Kidney (tissue), 14 donors: Measurements from ENCODE around the gene CAGE1. TPM values are rescaled to one million over a fixed set of nuclear protein-coding genes. Genes with fewer than 3 reads are reported as not detected.
"Not testable (repeated sequence)": the region's sequence is repeated elsewhere in the genome, so short reads cannot be mapped to it uniquely, and the experiment has no call there.

ENCODE experiments used
- DNase-seq, 5 donors: peaks; one replicate each; pipeline ENCODE4 v3.0.0-alpha.2; 2013 to 2020
- FAIRE-seq: peaks from 2 replicates; lab custom pipeline; 2012; peaks lifted over from hg19 to GRCh38; lab: Jason Lieb, UNC
- H3K27ac ChIP-seq, 2 donors: one replicate each; pipeline ENCODE4 v1.7.0; 2013; ENCODE audit warnings: low read depth in 2 of 2, low read length in 2 of 2, inconsistent platforms in 1 of 2
- H3K27me3 ChIP-seq: one replicate; pipeline ENCODE4 v1.7.1; 2013; ENCODE audit warnings: low read length, inconsistent platforms; ENCODE audit not compliant: control insufficient read depth, insufficient read depth
- H3K36me3 ChIP-seq, 3 donors: one replicate each; pipeline versions ENCODE4 v1.7.0 to v1.7.1; 2013; ENCODE audit warnings: low read length in 3 of 3, control low read depth in 1 of 3, inconsistent platforms in 1 of 3; ENCODE audit not compliant: insufficient read depth in 3 of 3, control insufficient read depth in 2 of 3
- H3K4me1 ChIP-seq, 3 donors: one replicate each; pipeline versions ENCODE4 v1.7.0 to v1.7.1; 2013; ENCODE audit warnings: low read length in 3 of 3, inconsistent platforms in 1 of 3, low read depth in 1 of 3; ENCODE audit not compliant: control insufficient read depth in 2 of 3, insufficient read depth in 2 of 3
- H3K4me3 ChIP-seq, 3 donors: one replicate each; pipeline versions ENCODE4 v1.7.0 to v1.8.1; 2013; ENCODE audit warnings: low read length in 3 of 3, control low read depth in 1 of 3, inconsistent platforms in 1 of 3
- H3K9ac ChIP-seq, 3 donors: one replicate each; pipeline versions ENCODE4 v1.7.0 to v1.7.1; 2013; ENCODE audit warnings: low read length in 3 of 3, control low read depth in 1 of 3, inconsistent platforms in 1 of 3
- H3K9me3 ChIP-seq, 3 donors: one replicate each; pipeline versions ENCODE4 v1.7.0 to v1.7.1; 2013; ENCODE audit warnings: low read length in 3 of 3, control low read depth in 1 of 3, inconsistent platforms in 1 of 3; ENCODE audit not compliant: control insufficient read depth in 2 of 3, insufficient read depth in 1 of 3
- CTCF ChIP-seq: IDR thresholded peaks from 3 replicates; pipeline ENCODE4 v1.5.1; 2012; ENCODE audit warnings: mild to moderate bottlenecking, moderate library complexity, borderline replicate concordance; ENCODE audit not compliant: insufficient read depth; ENCODE audit errors: extremely low read depth
- intact Hi-C: fragments of 100-400 bp; cut with DNase I; formaldehyde crosslinking; loops from one replicate; pipeline ENCODE4 v1.11.1; 2022
- polyA plus RNA-seq: library from polyadenylated mRNA; stranded (reverse); fragments of 350-450 nt; fragmentation: Illumina TruSeq; extraction: RNeasy Lipid Tissue Mini Kit (QIAGEN cat#74804); gene quantifications from one replicate; pipeline ENCODE4 v1.2.3, GENCODE V29; 2014; ENCODE audit warnings: low read depth, low replicate concordance; ENCODE audit not compliant: insufficient read depth
- total RNA-seq: library from RNA; stranded (reverse); fragmentation: NEBNext Ultra II Directional; extraction: Animal tissue kit (Norgen Biotek cat#: 25700); gene quantifications from one replicate; pipeline ENCODE4 v1.2.1, GENCODE V29; 2021
- donor health status: control.
- donor health status: control.
- donor health status: control.
- donor health status: control.
- donor health status: control.
- donor health status: DM: yes; HTN: yes; CAD: no.
- donor health status: Normal renal cell carcinoma (clear cell type).

CAGE1 gene
- total and polyA plus RNA-seq, 2 donors from 2014 or later, result not detected

- Histone ChIP-seq H3K4me1 (no peaks in the 10 kb centered on the region), H3K27me3 (no peaks in the 10 kb centered on the region), H3K36me3 (no peaks in the 10 kb centered on the region), H3K27ac (no peak overlapping the region), H3K4me3 (no peak overlapping the region), H3K9me3 (no peaks in the 10 kb centered on the region), H3K9ac (no peak overlapping the region)
- no peak for TF ChIP-seq CTCF
- intact Hi-C loops, result no loop called here
- no peak for DNase-seq
- no peak for FAIRE-seq
Measured at GRCh38 chr6:7325750-7326149, 63.8 kb downstream of the CAGE1 start.

- no peak for FAIRE-seq
- Histone ChIP-seq H3K27me3 (no peaks in the 10 kb centered on the region), H3K4me3 (no peak overlapping the region), H3K9ac (no peak overlapping the region), H3K4me1 (no peaks in the 10 kb centered on the region), H3K9me3 (no peaks in the 10 kb centered on the region), H3K27ac (no peak overlapping the region), H3K36me3 (no peaks in the 10 kb centered on the region)
- no peak for TF ChIP-seq CTCF
- DNase-seq, result no peak
- intact Hi-C loops, result no loop called here
Measured at GRCh38 chr6:7324520-7324919, 65.0 kb downstream of the CAGE1 start.

GRCh38 chr6:7323074-7323473 lies 66.5 kb downstream of the CAGE1 start:
- intact Hi-C loops, result no loop called here
- no peak for TF ChIP-seq CTCF
- Histone ChIP-seq H3K36me3 (no peaks in the 10 kb centered on the region), H3K27ac (no peak overlapping the region), H3K9ac (no peak overlapping the region), H3K9me3 (no peaks in the 10 kb centered on the region), H3K4me1 (no peaks in the 10 kb centered on the region), H3K27me3 (no peaks in the 10 kb centered on the region), H3K4me3 (no peak overlapping the region)
- no peak for FAIRE-seq
- DNase-seq, result no peak

GRCh38 chr6:7321866-7322265 lies 67.7 kb downstream of the CAGE1 start:
- H3K4me1 ChIP-seq, DNase-seq, H3K9ac ChIP-seq, H3K36me3 ChIP-seq, H3K27me3 ChIP-seq, FAIRE-seq, intact Hi-C loops, H3K4me3 ChIP-seq, H3K27ac ChIP-seq, H3K9me3 ChIP-seq: not testable (repeated sequence)

- H3K36me3 ChIP-seq, H3K4me3 ChIP-seq, FAIRE-seq, H3K27me3 ChIP-seq, H3K27ac ChIP-seq, intact Hi-C loops, DNase-seq, H3K9me3 ChIP-seq, H3K4me1 ChIP-seq, H3K9ac ChIP-seq: not testable (repeated sequence)
Measured at GRCh38 chr6:7319406-7319805, 70.1 kb downstream of the CAGE1 start.
